22Rv1 (cell line): ENCODE results near the gene TRIM2.
"Not testable (repeated sequence)": the region's sequence is repeated elsewhere in the genome, so short reads cannot be mapped to it uniquely, and the experiment has no call there.

Experiments used
- H3K27ac ChIP-seq: fragments of 450-650 bp; 2 replicates; pipeline ENCODE4 v1.5.1; 2017
- ZFX ChIP-seq: fragments of 450-650 bp; IDR thresholded peaks from 2 replicates; pipeline ENCODE4 v1.6.1; 2017; ENCODE audit warnings: antibody characterized with exemption, borderline replicate concordance
- TF ChIP-seq, protein P1 (sequence below): fragments of 450-650 bp; IDR thresholded peaks from 2 replicates; pipeline ENCODE4 v1.5.1; 2017; ENCODE audit warnings: mild to moderate bottlenecking

The TRIM2 gene

DNA sequence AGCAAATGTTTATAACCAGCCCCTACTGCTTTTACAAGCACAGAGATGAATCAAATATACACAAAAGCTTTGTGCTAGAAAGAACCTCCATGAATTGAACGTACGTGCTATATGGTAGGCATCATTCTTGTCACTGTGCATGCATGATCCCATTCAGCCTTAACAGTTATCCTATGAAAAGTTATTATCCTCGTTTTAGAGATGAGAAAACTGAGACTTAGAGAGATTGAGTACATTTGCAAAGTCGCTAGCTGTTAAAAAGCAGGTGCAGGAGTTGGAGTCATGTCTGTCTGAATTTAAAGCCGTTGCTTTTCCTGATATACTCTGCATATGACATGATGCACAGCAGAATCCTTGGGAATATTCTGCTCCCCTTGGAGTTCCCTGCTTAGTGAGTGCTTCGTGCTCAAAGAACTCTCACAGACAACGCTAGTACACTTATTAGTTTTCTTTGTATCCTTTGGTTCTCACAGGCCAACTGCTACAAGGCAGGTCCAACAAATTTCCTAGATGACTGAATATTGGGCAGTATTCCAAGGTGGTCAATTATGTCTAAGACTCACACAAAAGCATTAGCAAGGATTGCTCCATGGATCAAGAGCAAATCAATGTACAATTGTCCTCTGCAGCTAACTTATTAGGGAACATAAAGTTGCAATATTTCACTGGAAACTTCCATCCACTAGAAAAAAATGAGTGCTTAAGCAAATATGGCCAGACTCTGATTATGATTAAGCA lies 42.8 kb upstream of the TRIM2 start:
- no peak for TF ChIP-seq ZFX
- TF ChIP-seq, protein P1, sequence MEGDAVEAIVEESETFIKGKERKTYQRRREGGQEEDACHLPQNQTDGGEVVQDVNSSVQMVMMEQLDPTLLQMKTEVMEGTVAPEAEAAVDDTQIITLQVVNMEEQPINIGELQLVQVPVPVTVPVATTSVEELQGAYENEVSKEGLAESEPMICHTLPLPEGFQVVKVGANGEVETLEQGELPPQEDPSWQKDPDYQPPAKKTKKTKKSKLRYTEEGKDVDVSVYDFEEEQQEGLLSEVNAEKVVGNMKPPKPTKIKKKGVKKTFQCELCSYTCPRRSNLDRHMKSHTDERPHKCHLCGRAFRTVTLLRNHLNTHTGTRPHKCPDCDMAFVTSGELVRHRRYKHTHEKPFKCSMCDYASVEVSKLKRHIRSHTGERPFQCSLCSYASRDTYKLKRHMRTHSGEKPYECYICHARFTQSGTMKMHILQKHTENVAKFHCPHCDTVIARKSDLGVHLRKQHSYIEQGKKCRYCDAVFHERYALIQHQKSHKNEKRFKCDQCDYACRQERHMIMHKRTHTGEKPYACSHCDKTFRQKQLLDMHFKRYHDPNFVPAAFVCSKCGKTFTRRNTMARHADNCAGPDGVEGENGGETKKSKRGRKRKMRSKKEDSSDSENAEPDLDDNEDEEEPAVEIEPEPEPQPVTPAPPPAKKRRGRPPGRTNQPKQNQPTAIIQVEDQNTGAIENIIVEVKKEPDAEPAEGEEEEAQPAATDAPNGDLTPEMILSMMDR, result no peak
- no peak overlapping the region for H3K27ac ChIP-seq

DNA sequence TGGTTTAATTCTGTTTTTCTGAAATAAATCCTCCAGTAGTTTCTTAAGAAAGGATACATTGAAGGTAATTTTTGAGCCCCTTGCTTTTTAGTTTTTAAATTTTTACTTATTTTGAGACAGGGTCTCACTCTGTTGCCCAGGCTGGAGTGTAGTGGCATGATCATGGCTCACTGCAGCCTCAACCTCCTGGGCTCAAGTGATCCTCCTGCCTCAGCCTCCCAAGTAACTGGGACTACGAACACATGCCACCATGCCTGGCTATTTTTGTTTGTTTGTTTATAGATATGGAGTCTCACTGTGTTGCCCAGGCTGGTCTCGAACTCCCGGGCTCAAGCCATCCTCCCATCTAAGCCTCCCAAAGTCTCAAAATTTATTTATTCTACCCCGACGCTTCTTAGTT lies 39.0 kb upstream of the TRIM2 start:
- not testable (repeated sequence) for H3K27ac ChIP-seq

DNA sequence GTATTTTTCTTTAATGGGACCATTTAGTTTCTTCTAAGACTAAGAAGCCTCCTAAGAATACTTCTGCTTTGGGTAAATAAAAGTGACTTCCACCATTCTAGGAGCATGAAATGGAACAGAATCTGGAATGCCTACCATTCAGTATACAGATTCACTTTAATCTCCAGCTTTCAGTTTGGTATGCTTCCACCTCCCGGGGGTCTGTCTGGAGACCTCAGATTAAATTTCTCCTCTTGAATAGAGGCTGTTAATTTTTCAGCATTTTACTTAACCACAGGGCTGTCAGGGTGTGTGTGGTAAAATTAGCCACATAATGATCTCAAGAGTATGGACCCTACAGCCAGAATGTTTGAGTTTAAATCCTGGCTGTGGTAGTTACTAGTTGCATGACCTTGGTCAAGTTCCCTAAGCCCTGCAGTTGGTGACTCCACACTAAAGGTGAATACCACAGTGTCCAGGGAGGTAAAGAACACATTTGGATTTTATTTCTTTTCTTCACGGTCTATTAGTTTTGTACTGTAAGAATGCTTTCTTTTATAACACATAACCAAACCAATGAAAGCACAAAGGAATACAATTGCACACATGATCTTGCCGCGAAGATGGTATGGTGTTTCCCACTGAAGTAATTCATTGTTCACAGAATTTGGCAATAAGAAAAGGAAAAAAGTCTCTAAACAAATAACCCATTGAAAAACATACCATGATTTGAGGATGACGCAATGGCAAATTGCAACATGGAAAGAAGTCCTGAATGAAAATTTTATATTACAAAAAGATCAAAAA lies 37.3 kb upstream of the TRIM2 start:
- no peak overlapping the region for H3K27ac ChIP-seq
- TF ChIP-seq, protein P1, result no peak
- no peak for TF ChIP-seq ZFX

DNA sequence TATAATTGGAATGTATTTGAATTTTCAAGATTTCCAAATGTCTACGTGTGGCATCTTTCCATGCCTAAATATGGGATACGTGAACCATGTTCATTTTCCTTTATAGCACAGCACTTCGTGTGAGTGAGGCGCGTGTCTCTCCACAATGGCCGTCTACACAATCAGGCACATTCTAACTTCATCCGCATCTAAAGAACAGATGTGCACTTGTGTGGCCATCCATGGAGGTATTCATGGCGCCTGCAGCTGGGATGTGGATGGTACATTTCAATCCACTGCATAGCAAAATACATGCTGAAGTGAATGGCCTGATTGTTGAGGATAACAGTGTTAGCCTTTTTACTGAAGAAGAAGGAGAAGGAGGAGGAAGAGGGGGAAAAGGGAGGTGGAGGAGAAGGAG lies 34.5 kb upstream of the TRIM2 start:
- H3K27ac ChIP-seq, result no peak overlapping the region
- no peak for TF ChIP-seq ZFX
- TF ChIP-seq, protein P1, result no peak

DNA sequence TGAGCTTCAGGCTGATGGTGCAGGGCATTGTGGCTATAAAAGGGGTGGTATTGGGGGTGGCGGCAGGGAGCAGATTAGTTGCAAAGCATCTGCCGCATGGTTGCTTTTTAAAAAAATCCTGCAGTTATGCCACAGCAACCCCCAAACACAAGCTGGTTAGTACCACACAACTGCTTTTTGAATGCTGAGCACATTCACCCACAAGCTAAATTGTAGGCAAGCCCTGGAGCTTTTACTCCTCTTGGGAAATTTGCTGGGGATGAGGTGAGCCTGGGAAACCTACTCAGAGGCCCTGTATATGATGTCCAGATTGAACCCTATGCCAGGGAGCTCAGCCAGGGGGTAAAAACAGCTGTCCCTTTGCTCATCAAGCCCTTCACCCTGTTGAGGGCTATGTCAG lies 33.8 kb upstream of the TRIM2 start:
- no peak for TF ChIP-seq ZFX
- TF ChIP-seq, protein P1, result no peak

DNA sequence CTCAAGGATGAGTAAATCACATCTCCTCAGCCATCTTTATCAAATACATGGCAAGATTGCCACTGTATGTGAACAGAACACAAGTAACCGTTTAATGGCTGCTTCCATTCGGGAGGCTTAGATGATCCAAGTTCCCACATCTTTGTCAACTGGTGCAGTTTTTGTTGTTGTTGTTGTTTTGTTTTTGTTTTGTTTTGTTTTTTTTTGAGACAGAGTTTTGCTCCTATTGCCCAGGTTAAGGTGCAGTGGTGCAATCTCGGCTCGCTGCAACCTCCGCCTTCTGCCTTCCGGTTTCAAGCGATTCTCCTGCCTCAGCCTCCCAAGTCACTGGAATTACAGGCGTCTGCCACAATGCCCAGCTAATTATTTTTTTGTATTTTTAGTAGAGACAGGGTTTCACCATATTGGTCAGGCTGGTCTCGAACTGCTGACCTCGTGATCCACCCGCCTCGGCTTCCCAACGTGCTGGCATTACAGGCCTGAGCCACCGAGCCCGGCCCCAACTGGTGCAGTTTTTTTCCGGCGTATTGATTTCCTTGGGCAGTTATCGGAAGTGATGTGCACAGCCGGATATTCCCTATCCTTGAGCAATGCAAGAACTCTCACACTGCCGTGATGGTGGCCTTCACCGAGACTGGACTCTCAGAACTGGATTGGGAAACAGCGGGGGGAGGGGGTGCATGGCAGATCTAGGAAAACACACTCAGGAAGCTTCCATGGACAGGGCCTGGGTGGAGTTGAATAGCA lies 29.2 kb upstream of the TRIM2 start:
- TF ChIP-seq ZFX, result no peak
- TF ChIP-seq, protein P1, result no peak
- no peak overlapping the region for H3K27ac ChIP-seq

More for the DNA sequence above, 33.8 kb upstream of the TRIM2 start:
- H3K27ac ChIP-seq, result no peak overlapping the region

DNA sequence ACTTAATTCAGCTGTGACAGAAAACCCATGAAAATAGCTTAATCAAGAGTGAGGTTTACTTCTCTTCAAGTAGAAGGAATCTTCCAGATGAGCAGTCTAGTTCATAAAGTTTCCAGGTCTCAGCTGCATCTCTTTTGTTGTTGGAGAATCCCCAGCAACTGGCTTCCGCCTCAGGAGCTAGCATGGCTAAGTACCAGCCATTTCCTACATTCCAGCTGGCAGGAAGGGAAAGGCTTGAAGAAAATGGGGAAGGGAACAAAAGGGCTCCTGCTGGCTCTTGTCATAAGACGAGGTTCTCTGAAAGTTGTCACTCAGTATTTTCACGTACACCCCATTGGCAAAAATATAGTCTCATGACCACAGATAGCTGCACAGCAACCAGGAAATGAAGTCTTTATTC lies 27.3 kb upstream of the TRIM2 start:
- no peak overlapping the region for H3K27ac ChIP-seq
- TF ChIP-seq, protein P1, result no peak
